GM15510 (cell line): ENCODE results near the gene SLC26A5.

Experiments
- POLR2A ChIP-seq: IDR thresholded peaks from 3 replicates; pipeline ENCODE4 v1.6.1; 2011; ENCODE audit warnings: borderline replicate concordance; ENCODE audit not compliant: insufficient read length; ENCODE audit errors: extremely low read depth

The SLC26A5 gene

GRCh38 chr7:103446049-103446520 lies at the start of gene SLC26A5:
Gene SLC26A5 (minus strand): TSS chr7:103446207. CDS start chr7:103421514, 24,693 bp downstream.
- TF ChIP-seq POLR2A = no peak

GRCh38 chr7:103487419-103487818 lies 41.4 kb upstream of the SLC26A5 start:
- no peak for TF ChIP-seq POLR2A

GRCh38 chr7:103480771-103481170 lies 34.8 kb upstream of the SLC26A5 start:
- no peak for TF ChIP-seq POLR2A

- TF ChIP-seq POLR2A = no peak
Measured at GRCh38 chr7:103474956-103475355, 28.9 kb upstream of the SLC26A5 start.

- no peak for TF ChIP-seq POLR2A
Measured at GRCh38 chr7:103469095-103469948, 23.3 kb upstream of the SLC26A5 start.

GRCh38 chr7:103466814-103467213 lies 20.8 kb upstream of the SLC26A5 start:
- TF ChIP-seq POLR2A = no peak

GRCh38 chr7:103462358-103462757 lies 16.4 kb upstream of the SLC26A5 start:
- TF ChIP-seq POLR2A = no peak

GRCh38 chr7:103447073-103447960 lies 1.3 kb upstream of the SLC26A5 start:
- no peak for TF ChIP-seq POLR2A

- TF ChIP-seq POLR2A = no peak
Measured at GRCh38 chr7:103445228-103446048, 569 bp downstream of the SLC26A5 start.

- TF ChIP-seq POLR2A = no peak
Measured at GRCh38 chr7:103439661-103440060, 6.3 kb downstream of the SLC26A5 start.

GRCh38 chr7:103437623-103438022 lies 8.4 kb downstream of the SLC26A5 start:
- TF ChIP-seq POLR2A = no peak

GRCh38 chr7:103432712-103433111 lies 13.3 kb downstream of the SLC26A5 start:
- no peak for TF ChIP-seq POLR2A

GRCh38 chr7:103425177-103425576 lies 20.8 kb downstream of the SLC26A5 start:
- no peak for TF ChIP-seq POLR2A

- TF ChIP-seq POLR2A = no peak
Measured at GRCh38 chr7:103423467-103424179, 22.4 kb downstream of the SLC26A5 start.
